GM10266 (cell line): ENCODE measurements around the gene ATP9B.

Source experiments
- DNase-seq: peaks from one replicate; pipeline ENCODE4 v3.0.0; 2012; ENCODE audit errors: extremely low spot score
- CTCF ChIP-seq: IDR thresholded peaks from 2 replicates; pipeline ENCODE4 v1.5.1; 2012; ENCODE audit warnings: mild to moderate bottlenecking, low read depth; ENCODE audit not compliant: control insufficient read depth, insufficient read depth; ENCODE audit errors: missing control alignments

The ATP9B gene

GRCh38 chr18:79402977-79403722 is 334.0 kb downstream of the ATP9B start:
- TF ChIP-seq CTCF, result no peak
- DNase-seq, result no peak

GRCh38 chr18:79403723-79404566 is 334.8 kb downstream of the ATP9B start:
- DNase-seq, result no peak
- TF ChIP-seq CTCF, result no peak

- DNase-seq, result no peak
- no peak for TF ChIP-seq CTCF
Measured at GRCh38 chr18:79404567-79404910, 335.3 kb downstream of the ATP9B start.

GRCh38 chr18:79405019-79405780 is 336.0 kb downstream of the ATP9B start:
- DNase-seq, result no peak
- no peak for TF ChIP-seq CTCF

GRCh38 chr18:79405781-79406575 is 336.8 kb downstream of the ATP9B start:
- TF ChIP-seq CTCF, result no peak

GRCh38 chr18:79406708-79407107 is 337.5 kb downstream of the ATP9B start:
- TF ChIP-seq CTCF, result no peak
- DNase-seq, result no peak

More at GRCh38 chr18:79405781-79406575, 336.8 kb downstream of the ATP9B start:
- peak; percentile 96 for DNase-seq
